Activated T-helper 1 cell treated with Interleukin-2 at 50 U/mL for 16 hours (primary cell): ENCODE data around the gene KRT7.
"Not testable (repeated sequence)": the region's sequence is repeated elsewhere in the genome, so short reads cannot be mapped to it uniquely, and the experiment has no call there.

Experiments
- DNase-seq: peaks from one replicate; pipeline ENCODE4 v3.0.0-alpha.2; 2020; ENCODE audit warnings: low read depth

Gene KRT7

DNA sequence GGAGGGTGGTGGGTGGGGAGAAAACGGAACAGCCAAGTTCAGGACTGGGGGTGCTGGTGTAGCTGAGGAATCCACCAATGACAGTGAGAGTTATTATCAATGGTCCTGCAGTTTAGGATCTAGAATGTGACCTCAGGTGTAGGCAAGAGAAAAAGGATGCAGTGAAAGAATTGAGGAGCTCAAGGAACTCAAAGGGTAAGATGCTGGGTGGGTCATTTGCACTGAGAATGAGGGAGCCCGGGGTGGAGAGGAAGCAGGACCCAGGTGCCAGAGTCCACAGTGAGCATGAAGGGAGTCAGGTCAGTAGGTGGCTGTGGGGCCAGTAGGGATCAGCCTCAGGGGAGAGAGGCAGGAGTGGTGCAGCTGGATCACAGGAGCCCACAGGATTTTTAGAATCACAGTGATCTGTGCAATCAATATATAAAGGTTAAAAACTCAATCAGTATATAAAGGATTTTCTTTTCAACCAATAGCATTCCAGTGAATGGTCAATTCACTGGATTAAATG, 3.2 kb upstream of the KRT7 start:
- no peak for DNase-seq

GRCh38 chr12:52230364-52231281, 2.4 kb upstream of the KRT7 start:
- no peak for DNase-seq

DNA sequence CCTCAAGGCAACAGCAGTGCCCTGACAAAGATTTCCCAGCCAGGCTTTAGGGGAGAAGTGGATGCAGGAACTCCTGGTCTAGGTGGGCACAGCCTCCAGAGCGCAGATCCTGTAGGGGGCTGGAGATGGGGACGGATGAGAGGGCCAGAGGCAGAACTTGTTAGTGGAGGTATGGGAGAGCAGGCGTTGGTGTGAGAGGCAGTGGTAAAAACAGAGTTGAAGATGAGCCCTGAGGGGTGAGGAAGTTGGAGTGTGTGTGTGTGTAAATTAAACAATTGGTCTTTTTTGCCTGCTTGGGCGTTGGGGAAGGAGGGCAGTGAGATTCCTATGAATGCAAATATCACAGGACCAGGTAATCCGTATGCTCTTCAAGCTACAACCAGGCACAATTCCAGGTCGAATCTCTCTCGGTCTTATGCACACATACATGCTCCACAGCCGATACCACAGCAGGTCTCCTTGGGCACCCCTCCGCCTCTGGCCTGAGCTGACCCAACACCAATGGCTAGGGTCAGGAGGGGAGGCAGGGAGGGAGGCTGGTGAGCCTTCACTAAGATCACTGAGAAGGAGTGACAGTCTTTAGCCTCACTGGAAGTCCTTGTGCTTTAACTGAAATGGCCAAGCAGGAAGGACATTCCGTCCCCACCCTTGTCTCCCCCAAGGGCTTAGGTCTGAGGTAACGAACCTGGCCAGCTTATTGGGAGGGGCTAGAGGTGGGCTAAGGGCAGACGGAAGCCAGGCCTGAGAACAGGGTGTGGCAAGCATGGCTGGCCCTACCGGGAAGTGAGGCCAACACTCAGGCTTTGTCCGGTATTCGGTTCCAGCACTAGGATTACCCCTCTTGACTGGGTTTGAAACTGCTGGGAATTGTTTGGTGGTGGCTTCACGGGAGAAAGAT, 1.5 kb upstream of the KRT7 start:
- DNase-seq, result no peak

DNA sequence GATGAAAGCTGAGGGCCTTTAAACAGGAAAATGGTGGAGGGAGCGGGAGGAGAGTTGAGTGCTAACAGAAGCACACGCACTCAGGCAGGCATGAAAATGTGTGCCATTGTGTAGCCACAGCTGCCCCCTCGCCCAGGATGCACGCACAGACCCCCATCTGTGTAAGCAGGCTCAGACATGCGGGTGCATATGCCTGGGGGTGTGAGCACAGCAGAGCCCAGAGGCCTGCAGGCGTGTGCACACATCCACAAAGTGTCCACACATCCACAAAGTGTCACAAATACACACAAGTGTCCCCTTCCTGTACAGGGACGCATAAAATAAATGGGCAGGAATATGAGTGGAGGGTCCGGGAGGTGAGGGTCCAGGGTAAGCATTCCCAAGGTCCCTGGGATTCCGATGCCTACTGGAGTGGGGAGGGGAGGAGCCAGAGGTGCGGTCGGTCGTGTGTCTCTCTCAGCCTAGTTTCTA, 805 bp upstream of the KRT7 start:
- DNase-seq, result no peak

DNA sequence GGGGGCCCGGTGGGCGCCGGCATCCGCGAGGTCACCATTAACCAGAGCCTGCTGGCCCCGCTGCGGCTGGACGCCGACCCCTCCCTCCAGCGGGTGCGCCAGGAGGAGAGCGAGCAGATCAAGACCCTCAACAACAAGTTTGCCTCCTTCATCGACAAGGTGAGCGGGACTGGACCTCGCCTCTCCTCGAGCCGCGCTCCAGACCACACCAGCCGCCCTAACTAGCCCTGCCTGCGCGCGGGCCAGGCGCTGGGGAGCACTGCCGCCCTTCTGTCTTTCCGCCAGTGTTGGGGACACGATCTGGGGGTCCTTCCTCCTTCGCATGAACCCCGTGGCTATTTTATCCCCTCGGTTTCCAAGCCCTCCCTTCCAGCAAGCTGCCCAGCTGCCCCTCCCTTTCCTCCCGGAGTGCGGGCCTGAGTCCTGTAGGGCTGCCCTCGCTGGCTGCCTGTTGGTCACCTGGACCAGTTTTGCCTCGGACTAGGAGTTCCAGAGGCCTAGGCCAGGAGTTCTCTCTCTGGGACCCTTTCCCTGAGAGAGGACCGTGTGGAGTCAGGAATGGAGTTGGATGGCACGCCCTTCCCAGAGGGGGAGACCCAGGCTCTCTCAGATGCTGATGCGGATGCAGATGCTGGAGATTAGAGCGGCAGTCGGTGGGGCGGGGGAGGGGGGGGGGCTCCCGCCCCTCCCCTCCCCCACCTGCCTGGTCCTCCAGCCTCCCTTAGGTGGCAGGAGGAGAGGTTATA, 592 bp downstream of the KRT7 start:
- DNase-seq, result no peak

DNA sequence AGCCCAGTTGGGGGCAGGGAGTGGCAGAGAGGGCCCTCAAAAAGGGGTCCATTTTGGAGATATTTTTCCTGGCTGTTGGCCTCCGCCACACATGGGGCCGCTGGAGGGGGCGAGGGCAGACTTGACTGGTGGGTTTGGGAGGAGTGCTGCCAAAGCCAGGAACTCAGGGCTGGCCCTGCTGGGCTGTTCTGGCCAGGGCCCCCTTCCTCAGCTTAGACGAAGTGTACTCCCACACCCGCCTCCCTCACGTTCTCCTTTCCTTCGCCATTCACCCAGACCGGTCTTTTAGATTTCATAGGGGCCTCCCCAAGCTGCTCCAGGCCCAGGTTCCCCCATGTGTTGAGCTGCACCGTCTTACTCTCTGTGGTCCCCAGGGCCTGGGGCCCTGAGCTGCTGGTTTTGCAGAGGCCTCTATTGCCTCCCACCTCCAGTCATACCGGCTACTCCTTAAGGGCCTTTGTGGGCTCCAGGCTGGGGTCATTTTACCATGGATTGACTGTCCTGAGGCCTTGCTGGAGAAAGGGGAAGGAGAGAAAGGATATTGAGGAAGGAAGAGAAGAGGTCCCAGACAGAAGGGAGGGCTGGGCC, 1.3 kb downstream of the KRT7 start:
- DNase-seq, result no peak

GRCh38 chr12:52235001-52235764, 2.1 kb downstream of the KRT7 start:
- DNase-seq, result no peak

DNA sequence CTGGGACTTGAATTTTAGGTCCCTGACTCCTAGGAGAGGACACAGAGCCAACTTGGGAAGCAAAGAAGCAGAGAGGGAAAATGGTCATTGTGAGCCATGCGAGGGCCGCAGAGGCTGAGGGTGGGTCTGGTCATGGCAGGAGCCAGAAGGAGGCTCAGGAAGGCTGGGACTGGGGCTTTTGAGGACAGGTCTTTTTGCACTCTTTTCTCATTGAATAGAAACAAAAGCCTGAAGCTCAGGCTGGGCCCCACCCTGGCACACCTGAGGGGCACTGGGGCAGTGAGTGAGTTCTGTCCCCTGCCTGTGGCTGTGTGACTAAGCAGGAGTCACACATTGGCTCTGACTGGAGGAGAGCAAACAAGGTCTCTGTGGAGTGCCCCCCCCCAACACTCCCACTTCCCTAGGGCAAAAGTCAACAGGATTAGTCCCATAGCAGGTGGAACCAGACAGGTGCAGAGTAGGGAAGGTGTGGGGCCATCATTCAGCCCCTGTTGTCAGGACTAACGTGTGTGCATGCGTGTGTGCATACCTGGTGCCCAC, 2.8 kb downstream of the KRT7 start:
- no peak for DNase-seq

GRCh38 chr12:52236386-52237050, 3.5 kb downstream of the KRT7 start:
- DNase-seq, result no peak

DNA sequence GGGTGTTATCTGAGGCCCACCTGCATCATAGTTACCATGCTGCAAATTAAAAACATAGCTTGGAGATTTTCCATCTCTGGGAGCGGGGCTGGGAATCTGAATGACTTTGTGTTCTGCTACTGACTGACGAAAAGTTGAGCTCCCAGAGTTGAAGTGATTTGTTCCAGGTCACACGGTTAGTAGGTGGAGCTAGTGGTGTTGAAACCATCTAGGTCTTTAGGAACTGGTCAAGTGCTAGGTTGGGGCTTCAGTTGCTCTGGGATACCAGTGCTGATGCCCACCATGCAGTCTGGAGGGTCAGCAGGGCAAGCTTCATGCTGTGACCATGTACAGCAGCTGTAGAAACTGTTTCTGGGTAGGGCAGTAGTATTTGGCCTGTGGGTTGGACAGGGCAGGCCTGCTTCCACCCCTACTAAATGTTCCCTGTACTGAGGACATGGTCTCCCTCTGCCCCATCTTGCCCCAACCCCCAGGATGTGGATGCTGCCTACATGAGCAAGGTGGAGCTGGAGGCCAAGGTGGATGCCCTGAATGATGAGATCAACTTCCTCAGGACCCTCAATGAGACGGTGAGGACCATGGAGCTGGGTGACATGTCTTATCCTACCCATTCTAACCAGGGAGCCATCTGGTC, 5.3 kb downstream of the KRT7 start:
- no peak for DNase-seq

- DNase-seq, result no peak
These were observed 6.0 kb downstream of the KRT7 start for GRCh38 chr12:52238916-52239646.

- no peak for DNase-seq
These were observed 6.7 kb downstream of the KRT7 start for GRCh38 chr12:52239767-52240166.

GRCh38 chr12:52240247-52240646, 7.2 kb downstream of the KRT7 start:
- not testable (repeated sequence) for DNase-seq

DNA sequence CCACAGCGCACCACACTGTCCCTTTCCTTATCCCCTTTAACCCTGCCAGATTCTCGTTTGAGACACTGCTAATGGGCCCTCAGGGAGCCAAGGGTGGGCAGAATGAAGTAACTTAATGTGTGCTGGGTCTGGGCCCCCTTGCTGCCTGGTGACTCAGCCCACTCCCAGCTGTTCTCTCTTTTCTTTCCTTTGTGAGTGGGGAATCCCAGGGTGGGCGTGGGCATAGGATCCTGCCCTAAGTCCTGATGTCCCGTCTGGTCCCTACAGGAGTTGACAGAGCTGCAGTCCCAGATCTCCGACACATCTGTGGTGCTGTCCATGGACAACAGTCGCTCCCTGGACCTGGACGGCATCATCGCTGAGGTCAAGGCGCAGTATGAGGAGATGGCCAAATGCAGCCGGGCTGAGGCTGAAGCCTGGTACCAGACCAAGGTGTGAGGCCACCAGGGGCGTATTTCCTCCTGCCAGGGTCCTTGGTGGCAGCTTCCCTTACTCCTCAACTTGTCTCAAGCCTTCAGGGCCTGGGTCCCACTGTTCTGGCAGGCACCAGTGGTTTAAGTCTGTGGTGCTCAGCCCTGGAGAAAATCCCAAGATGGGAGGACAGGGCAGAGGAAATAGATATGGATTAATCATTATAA, 8.3 kb downstream of the KRT7 start:
- no peak for DNase-seq

GRCh38 chr12:52242442-52243258, 9.6 kb downstream of the KRT7 start:
- DNase-seq, result no peak

DNA sequence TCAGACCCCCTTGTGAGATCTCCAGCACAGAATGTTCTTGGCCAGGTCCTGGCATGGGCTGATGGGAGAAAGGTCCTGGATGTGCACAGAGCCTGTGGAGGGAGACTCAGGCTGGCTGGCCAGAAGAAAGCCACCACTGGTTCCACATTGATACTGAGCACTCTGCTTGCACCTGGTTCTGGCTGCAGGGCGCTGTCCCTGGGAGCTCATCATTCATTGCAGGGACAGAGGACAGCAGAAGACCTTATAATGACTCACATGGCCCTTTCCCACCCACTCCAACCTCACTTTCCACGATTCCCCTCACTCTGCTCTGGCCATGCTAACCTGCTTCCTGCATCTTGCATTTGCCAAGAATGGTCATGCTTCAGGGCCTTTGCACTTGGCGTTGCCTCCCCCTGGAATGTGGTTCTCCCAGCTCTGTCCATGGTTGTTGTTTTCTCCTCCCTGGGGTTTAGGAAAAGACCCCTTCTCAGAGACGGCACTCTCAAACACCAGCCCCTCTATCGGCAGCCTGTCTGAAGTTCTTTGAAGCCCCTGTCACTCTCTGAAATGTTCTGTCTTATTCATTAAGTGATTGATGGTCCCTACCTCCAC, 10.3 kb downstream of the KRT7 start:
- no peak for DNase-seq
